HEK293T (cell line): ENCODE results near the gene FAM118B.

ENCODE experiments used
- ARNT ChIP-seq: fragments of 450-650 bp; IDR thresholded peaks from 2 replicates; pipeline ENCODE4 v1.6.1; 2017; ENCODE audit warnings: mild to moderate bottlenecking
- BHLHE40 ChIP-seq: fragments of 450-650 bp; IDR thresholded peaks from 2 replicates; pipeline ENCODE4 v1.6.1; 2016; ENCODE audit warnings: mild to moderate bottlenecking, moderate library complexity, borderline replicate concordance
- ELF4 ChIP-seq: fragments of 450-650 bp; IDR thresholded peaks from 2 replicates; pipeline ENCODE4 v1.6.1; 2017; ENCODE audit warnings: antibody characterized with exemption
- HDGF ChIP-seq: fragments of 450-650 bp; IDR thresholded peaks from 2 replicates; pipeline ENCODE4 v1.6.1; 2017; ENCODE audit warnings: antibody characterized with exemption, borderline replicate concordance
- TARDBP ChIP-seq: fragments of 450-650 bp; IDR thresholded peaks from 2 replicates; pipeline ENCODE4 v1.6.1; 2016

- TF ChIP-seq TARDBP (no peak), BHLHE40 (no peak), HDGF (no peak), ELF4 (no peak), ARNT (no peak)
Observed at GRCh38 chr11:126256216-126256615, 44.6 kb downstream of the FAM118B start.
